Measurements from ENCODE around the gene NFATC3. TPM values are rescaled to one million over a fixed set of nuclear protein-coding genes. Genes with fewer than 3 reads are reported as not detected.

Gene NFATC3
- total RNA-seq, 2 donors from 2014 or later, result 22.5 to 29.3 TPM

- Histone ChIP-seq H3K27ac (no peak overlapping the region), H3K4me1 (no peaks in the 10 kb centered on the region), H3K4me3 (no peak overlapping the region), H3K27me3 (no peaks in the 10 kb centered on the region), H3K9ac (ENCODE audit: low read depth in 2 of 2, low read length in 2 of 2) (no peak overlapping the region), H3K36me3 (no peaks in the 10 kb centered on the region), H3K9me3 (no peaks in the 10 kb centered on the region)
- DNase-seq, result no peak
- TF ChIP-seq, protein P1, sequence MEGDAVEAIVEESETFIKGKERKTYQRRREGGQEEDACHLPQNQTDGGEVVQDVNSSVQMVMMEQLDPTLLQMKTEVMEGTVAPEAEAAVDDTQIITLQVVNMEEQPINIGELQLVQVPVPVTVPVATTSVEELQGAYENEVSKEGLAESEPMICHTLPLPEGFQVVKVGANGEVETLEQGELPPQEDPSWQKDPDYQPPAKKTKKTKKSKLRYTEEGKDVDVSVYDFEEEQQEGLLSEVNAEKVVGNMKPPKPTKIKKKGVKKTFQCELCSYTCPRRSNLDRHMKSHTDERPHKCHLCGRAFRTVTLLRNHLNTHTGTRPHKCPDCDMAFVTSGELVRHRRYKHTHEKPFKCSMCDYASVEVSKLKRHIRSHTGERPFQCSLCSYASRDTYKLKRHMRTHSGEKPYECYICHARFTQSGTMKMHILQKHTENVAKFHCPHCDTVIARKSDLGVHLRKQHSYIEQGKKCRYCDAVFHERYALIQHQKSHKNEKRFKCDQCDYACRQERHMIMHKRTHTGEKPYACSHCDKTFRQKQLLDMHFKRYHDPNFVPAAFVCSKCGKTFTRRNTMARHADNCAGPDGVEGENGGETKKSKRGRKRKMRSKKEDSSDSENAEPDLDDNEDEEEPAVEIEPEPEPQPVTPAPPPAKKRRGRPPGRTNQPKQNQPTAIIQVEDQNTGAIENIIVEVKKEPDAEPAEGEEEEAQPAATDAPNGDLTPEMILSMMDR (IDR thresholded peaks at IDR 0.05), result no peak
- intact Hi-C loops (cut with DNase I), result no loop called here
These were observed 131.1 kb downstream of the NFATC3 start for GRCh38 chr16:68216240-68216639.

- intact Hi-C loops (cut with DNase I), result no loop called here
- H3K9ac ChIP-seq (ENCODE audit: low read depth in 2 of 2, low read length in 2 of 2), result no peak overlapping the region
- no peaks in the 10 kb centered on the region for H3K9me3 ChIP-seq
- TF ChIP-seq, protein P1 (IDR thresholded peaks at IDR 0.05), result no peak
- H3K4me3 ChIP-seq, result no peak overlapping the region
- no peak for DNase-seq
- no peaks in the 10 kb centered on the region for H3K27me3 ChIP-seq
- no peak overlapping the region for H3K27ac ChIP-seq
- H3K4me1 ChIP-seq, result no peaks in the 10 kb centered on the region
- no peaks in the 10 kb centered on the region for H3K36me3 ChIP-seq
These were observed 132.3 kb downstream of the NFATC3 start for GRCh38 chr16:68217506-68217905.

DNA sequence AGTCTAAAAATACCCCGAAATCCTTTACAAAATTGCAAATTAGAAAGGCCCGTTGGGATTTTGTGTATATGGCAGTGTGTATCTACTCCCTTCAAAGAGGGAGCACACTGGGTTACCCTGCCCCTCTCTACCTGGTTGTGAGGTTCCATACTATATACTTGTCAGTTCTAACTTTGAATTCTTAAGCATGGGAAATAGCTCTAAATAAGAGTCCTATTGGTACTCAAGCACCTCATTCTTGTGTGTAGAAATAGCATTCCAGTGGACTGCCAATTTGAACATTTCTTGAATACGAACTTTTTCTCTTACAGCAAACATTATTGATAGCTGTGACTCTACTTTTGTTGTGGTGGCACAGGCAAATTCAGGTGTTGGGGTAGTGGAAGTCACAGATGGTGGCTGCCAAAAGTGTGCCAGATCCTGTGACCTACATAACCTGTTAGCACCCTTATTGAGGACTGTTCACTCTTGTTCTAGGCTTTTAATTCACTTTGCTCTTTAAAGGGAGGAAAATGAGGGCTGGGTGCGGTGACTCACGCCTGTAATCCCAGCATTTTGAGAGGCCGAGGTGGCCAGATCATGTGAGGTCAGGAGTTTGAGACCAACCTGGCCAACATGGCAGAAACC, 134.7 kb downstream of the NFATC3 start:
- no peaks in the 10 kb centered on the region for H3K9me3 ChIP-seq
- H3K36me3 ChIP-seq, result no peaks in the 10 kb centered on the region
- TF ChIP-seq, protein P1 (IDR thresholded peaks at IDR 0.05), result no peak
- intact Hi-C loops (cut with DNase I), result no loop called here
- H3K9ac ChIP-seq (ENCODE audit: low read depth in 2 of 2, low read length in 2 of 2), result no peak overlapping the region
- H3K4me3 ChIP-seq, result no peak overlapping the region
- H3K27me3 ChIP-seq, result no peaks in the 10 kb centered on the region
- DNase-seq, result no peak
- no peak overlapping the region for H3K27ac ChIP-seq
- no peaks in the 10 kb centered on the region for H3K4me1 ChIP-seq

DNA sequence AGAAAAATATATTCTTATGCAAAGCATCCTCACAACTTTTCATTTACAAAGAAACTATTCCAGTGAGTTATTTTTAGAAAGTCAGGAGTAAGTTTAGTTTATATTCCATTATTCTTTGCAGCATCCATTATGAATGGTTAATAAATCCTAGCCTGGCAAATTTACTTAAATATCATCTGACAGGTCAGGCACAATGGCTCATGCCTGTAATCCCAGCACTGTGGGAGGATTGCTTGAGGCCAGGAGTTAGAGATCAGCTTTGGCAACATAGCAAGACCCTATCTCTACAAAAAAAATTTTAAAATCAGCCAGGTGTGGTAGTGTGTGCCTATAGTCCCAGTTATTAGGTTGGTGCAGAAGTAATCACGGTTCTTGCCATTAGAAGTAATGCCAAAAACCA, 137.9 kb downstream of the NFATC3 start:
- Histone ChIP-seq H3K4me3 (no peak overlapping the region), H3K27me3 (no peaks in the 10 kb centered on the region), H3K27ac (no peak overlapping the region), H3K4me1 (no peaks in the 10 kb centered on the region), H3K9me3 (no peaks in the 10 kb centered on the region), H3K36me3 (no peaks in the 10 kb centered on the region), H3K9ac (ENCODE audit: low read depth in 2 of 2, low read length in 2 of 2) (no peak overlapping the region)
- no peak for DNase-seq
- TF ChIP-seq, protein P1 (IDR thresholded peaks at IDR 0.05), result no peak
- intact Hi-C loops (cut with DNase I), result no loop called here

- no peaks in the 10 kb centered on the region for H3K27me3 ChIP-seq
- H3K36me3 ChIP-seq, result peaks cover 4% of the 10 kb centered on the region
- no peak for DNase-seq
- H3K4me1 ChIP-seq, result no peaks in the 10 kb centered on the region
- H3K27ac ChIP-seq, result no peak overlapping the region
- no peaks in the 10 kb centered on the region for H3K9me3 ChIP-seq
- intact Hi-C loops (cut with DNase I), result loop anchor here (5.0 kb wide), 1 partner anchor 134 kb away; no protein-coding TSS in a partner anchor
- TF ChIP-seq, protein P1 (IDR thresholded peaks at IDR 0.05), result no peak
- H3K9ac ChIP-seq (ENCODE audit: low read depth in 2 of 2, low read length in 2 of 2), result no peak overlapping the region
- no peak overlapping the region for H3K4me3 ChIP-seq
These were observed 140.9 kb downstream of the NFATC3 start for GRCh38 chr16:68226116-68226515.
